GM19455 (cell line): ENCODE measurements around the gene NTM.

Source experiments
- ATAC-seq: cut with Tn5 transposase; IDR thresholded peaks from one replicate; pipeline ENCODE4 v1.9.1; 2021; ENCODE audit not compliant: unreplicated experiment

Gene NTM

DNA sequence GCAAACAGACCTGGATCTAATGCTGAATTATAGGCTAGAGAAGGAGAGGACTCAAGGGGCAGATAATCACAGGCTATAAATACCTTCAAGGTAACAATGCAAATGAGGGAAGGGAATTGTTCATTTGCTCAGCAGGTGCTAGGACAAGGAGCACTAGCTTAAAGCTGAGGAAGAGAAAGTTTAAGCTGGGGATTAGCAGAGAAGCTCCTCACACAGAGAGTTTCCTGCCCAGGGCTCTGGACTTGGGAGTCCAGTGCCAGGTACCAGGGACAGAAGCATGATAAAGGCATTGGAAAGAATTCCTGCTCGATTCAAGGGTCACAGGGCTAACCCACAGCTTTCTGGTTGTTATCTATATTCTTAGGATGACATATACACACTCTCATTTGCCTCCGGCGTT lies 509.9 kb downstream of the NTM start:
- no peak for ATAC-seq

DNA sequence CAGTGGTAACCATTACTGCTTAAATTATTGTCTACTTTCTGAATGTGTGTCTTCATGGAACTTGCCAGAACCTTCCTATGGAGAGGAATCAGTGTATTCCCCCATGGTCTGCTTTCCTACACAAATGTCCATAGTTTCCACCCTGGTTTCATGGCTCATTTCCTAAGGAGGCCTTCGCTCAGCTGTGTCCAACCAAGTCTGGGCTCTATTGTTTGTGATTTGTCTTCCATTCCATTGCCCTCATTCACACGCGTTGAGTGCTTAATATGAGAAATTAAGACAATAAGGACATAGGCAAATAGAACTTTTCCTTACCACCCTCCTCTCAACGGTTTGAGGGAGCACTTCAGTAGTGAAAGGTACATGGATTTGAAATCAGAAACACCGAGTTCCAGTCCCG lies 510.6 kb downstream of the NTM start:
- no peak for ATAC-seq

GRCh38 chr11:131883332-131883731 lies 512.9 kb downstream of the NTM start:
- no peak for ATAC-seq

DNA sequence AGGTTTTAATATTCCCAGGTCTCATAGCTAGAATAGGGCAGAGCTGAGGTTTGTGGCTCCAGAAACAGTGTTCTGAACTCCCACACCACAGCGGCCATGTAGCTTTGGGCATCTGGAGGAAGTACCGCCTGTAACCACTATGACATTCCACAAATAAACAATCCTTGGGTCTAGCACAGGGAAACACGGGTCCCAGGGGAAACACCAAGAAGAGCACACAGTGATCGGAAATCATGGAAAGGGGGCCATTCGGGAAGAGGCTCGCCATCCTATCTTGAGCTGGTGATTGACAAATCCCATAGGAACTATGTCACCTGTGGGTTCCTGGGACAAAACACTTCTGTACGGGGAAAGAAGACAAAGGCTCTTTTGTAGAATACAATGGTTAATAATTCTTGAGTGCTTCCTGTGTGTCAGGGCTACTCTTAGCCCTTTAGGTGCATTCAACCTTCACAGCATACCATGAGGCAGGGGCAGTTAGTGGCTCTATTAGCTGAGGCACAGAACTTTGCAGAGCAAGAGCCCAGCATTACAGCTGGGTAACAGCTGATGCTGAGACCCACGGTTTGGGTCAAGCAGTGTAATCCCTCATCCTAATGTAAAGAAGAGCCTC lies 514.2 kb downstream of the NTM start:
- ATAC-seq = no peak

- ATAC-seq = no peak
These were observed 515.0 kb downstream of the NTM start for GRCh38 chr11:131885431-131885830.

- ATAC-seq = no peak
These were observed 515.8 kb downstream of the NTM start for GRCh38 chr11:131886201-131886600.

GRCh38 chr11:131888230-131888855 lies 517.9 kb downstream of the NTM start:
- ATAC-seq = no peak

DNA sequence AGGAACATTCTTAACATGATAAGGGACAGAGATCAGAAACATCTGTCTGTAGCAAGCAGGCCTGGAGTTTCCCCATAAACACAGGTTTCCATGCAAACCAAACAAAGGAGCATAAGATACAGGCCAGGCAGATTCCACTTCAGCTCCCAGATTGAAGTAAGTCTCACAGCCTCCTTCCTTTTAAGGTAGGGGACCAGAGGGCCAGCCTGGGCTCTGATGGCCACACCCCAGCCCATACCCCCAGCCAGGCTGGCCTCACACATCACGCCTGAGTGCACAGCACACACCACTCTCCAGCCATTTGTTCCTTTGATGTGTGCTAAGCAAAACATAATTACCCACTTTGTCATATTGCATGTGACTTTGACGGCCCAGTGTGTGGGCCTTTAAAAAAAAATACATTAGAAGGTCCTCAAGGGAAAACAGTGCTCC lies 518.7 kb downstream of the NTM start:
- ATAC-seq = no peak

- no peak for ATAC-seq
These were observed 519.6 kb downstream of the NTM start for GRCh38 chr11:131889760-131890581.

DNA sequence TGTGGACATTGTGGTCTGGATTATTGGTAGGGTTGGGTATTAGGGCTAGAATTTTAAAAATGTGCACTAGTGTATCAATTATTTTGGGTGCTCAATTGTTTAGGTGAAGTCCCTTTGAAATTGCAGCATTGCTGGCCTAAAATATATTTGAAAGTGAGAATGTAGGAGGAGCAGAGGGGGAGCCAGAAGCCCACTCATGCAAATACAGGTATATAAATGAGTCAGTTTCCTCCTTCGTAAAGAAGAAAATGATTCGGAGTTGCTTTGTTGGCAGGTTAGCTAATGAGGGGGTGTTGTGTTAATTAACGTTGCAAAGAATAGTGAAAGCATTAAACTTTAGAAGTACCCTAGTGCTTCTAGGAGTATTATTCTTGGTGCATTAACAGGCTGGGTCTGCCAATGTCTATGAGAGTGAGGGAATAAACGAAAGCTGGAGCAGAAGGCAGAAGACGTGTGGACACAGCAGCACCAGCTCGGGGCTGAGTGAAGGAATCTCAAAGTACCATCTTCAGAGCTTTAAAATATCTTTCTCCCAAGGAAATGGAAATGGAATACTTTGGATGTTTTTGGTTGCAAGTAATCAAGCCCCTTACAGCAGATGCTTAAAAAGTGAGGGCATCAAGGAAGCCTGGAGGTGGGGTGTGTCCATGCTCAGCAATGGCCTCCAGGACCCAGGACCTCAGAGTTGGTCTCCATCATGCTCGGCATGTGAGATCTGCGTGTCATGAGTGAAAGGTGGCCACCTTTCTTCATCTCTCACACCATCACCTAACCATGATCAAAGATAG lies 522.9 kb downstream of the NTM start:
- peak; percentile 95 for ATAC-seq

DNA sequence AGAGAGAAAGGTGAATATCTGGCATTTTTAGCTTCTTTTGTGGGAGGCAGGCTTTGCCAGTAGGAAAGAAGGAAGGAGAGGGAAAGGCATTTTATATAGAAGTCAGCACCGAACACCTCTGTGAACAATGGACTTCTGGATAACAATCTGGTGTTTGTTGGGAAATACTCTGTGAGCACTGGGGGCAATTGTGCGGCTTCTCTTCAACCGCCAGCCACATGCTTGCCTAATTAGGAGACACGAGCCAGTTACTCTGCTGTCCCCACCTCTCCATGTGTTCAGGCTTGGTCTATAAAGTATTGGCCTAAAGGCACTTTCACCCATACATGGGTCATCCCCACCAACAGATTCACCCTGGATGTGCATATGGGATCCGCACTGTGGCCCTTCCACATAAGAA lies 523.6 kb downstream of the NTM start:
- ATAC-seq = no peak

DNA sequence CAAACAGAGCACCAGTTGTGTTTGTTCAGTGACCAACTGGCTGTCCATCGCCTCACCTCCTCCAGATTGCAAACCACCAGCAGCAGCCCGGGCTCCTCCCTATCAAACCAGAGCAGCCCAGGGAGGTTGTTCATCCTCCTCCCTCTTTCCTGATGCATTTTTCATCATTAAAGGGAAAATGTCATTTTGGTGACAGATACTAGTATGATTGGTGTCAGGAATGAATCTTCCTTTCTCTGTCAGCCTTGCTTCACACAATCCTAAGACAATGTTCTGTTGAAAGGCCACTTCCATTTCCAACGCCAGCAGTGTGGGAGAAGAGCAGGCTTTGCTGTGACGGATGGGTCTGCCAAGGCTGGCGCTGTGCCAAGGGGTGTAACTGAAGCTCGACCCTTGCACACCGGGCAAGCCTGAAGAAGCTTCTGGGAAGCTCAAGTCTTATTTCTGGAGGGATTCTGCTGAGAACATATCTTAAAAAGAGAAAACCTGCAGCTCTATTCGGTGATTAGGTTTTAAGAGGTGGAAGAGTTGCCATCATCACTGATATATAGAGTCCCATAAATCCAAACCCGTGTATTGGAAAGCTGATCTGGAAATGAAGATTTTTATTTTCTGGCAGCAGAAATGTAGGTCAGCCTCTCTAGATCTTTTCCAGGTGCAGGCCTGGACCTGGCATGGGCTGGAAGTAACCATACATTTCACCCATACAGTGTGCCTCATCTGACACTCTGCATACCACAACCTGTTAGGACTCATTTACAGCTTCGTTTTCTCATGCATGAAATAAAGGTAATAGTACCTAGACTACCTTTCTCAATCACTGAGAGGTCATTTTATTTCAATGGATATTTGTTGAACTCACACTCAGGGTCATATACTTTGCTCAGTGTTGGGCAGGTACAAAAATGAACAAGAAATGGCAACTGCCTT lies 524.5 kb downstream of the NTM start:
- ATAC-seq = no peak

DNA sequence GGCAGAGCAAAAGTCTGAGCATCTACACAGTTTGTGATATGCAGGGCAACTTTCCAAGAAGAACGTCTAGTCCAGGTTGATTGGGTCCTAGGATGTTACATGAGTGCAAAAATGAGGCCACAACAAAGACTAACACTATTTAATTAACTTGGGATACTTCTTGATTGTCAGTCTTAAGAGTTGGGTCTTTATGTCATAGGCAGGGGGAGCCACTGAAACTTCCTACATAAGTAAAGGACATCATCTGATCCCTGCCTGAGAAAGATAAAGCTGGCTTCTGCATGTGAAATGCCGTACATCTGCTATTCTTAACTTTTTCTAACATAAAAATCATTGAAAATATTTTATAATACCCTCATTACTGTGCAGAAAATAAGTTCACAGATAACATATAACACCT lies 525.5 kb downstream of the NTM start:
- no peak for ATAC-seq

GRCh38 chr11:131896978-131897615 lies 526.7 kb downstream of the NTM start:
- no peak for ATAC-seq

GRCh38 chr11:131897956-131898355 lies 527.5 kb downstream of the NTM start:
- ATAC-seq = no peak

DNA sequence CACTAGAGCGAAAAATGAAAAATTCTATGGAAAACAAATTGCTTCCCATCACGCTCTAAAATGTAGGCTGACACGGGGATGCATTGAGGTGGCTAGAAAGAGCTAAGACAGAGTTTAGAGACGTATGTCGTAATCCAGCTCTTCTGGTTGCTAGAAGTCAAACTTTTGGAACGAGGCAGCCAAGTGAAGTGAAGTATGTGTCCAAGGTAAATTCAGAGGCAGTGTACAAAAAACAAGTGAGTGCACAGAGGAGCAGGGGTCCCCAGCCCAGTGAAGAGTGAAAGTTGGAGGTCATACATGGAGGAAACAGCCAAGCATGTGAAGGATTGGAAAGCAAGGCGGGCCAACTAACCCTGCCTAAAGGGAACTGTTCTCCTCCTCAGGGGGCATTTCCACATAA lies 528.5 kb downstream of the NTM start:
- ATAC-seq = no peak

- no peak for ATAC-seq
These were observed 529.6 kb downstream of the NTM start for GRCh38 chr11:131899950-131900580.

DNA sequence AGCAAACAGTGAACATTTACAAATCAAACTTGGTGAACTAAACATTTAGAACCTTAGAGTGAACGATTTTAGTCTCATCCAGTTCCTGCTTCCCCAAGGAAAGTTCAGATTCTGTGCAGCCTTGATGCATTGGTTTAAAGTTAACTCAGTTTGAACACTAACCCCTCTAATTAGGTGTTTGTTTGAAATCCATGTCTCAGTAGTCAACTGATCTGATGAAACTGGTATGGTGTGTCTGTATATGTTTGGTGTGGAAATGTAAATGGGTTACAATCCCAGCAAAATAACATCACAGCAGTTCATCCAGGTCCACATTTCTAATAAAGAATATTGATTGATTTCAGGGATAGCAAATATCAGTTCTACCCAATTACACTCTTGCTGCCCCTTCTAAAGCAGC lies 532.0 kb downstream of the NTM start:
- no peak for ATAC-seq

DNA sequence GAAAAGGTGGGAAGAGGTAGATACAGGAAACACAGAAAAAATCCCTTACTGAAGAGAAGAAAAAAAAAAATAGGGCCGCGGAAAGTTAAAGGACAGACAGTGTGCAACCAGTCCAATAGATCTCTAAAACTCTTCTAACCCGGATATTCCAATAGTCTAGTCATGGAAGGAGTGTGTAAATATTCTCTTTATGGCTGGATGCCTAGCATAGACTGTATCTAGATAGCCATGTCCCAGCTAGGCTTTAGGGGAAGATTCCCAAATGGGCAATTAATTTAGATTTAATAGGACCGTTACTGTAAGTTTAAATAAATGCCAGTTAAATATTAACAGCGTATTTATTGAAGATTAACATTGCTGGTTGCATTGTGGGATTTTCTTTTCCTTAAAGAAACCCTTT lies 532.7 kb downstream of the NTM start:
- no peak for ATAC-seq
